HCT116 (cell line): ENCODE data around the gene PLD5. TPM values are rescaled to one million over a fixed set of nuclear protein-coding genes. Genes with fewer than 3 reads are reported as not detected.
"Not testable (repeated sequence)": the region's sequence is repeated elsewhere in the genome, so short reads cannot be mapped to it uniquely, and the experiment has no call there.

ENCODE experiments used
- ATAC-seq: fragments of 200-7000 bp; cut with Tn5 transposase; 2 replicates; pipeline ENCODE4 v1.9.1; 2020; ENCODE audit warnings: mild to moderate bottlenecking, moderate library complexity
- BruUV-seq: library from RNA; stranded (reverse); fragments of 400-500 nt; replicated peaks from 2 replicates; lab custom pipeline; 2021; lab: Mats Ljungman, UMichigan
- CTCF ChIA-PET: fragments of 300-600 bp; sonication (Branson Sonifier 250); formaldehyde crosslinking; loops from one replicate; lab custom pipeline; 2021; ENCODE audit warnings: antibody characterized with exemption; lab: Charles Lee
- POLR2A ChIA-PET: fragments of 300-600, 350-600 bp; sonication (Branson Sonifier 250); formaldehyde crosslinking; loops from one replicate; lab custom pipeline; 2021; ENCODE audit warnings: antibody characterized with exemption; lab: Charles Lee
- RAD21 ChIA-PET, 2 experiments: fragments of 300-600 bp; sonication (Branson Sonifier 250); formaldehyde crosslinking; loops; one replicate each; lab custom pipeline; 2023; ENCODE audit warnings: low total read pairs in 2 of 2; ENCODE audit not compliant: uncharacterized antibody in 2 of 2, unreplicated experiment in 2 of 2, low non-redundant PET in 1 of 2; lab: Charles Lee
- DNase-seq: peaks from one replicate; pipeline ENCODE4 v3.0.0-alpha.2; 2010; ENCODE audit warnings: low read depth, low spot score
- H2AFZ ChIP-seq: fragments of 200-600 bp; shearing (Covaris generic), sonication (generic); 2 replicates; pipeline ENCODE4 v1.6.1; 2017; ENCODE audit warnings: low read depth, mixed run types, mixed read lengths, antibody characterized with exemption, low read length; ENCODE audit not compliant: poor library complexity, severe bottlenecking
- H3K27ac ChIP-seq: 2 replicates; pipeline ENCODE4 v1.5.1; 2012; ENCODE audit warnings: low read depth, low read length
- H3K27me3 ChIP-seq: fragments of 200-600 bp; sonication (generic); 2 replicates; pipeline ENCODE4 v1.6.1; 2016; ENCODE audit warnings: mixed run types, low read length, mixed read lengths; ENCODE audit not compliant: insufficient read depth
- H3K36me3 ChIP-seq, 2 experiments: fragments of 200-500 bp in 1 of 2; fragments of 200-600 bp in 1 of 2; sonication (Bioruptor generic) in 1 of 2; sonication (generic) in 1 of 2; 2 replicates each; pipeline versions ENCODE4 v1.5.1 to v1.6.1; 2014 to 2016; ENCODE audit warnings: low read length in 2 of 2, inconsistent platforms in 1 of 2, mixed read lengths in 1 of 2, mixed run types in 1 of 2; ENCODE audit not compliant: insufficient read depth in 2 of 2, control insufficient read depth in 1 of 2
- H3K4me1 ChIP-seq, 2 experiments: fragments of 200-600 bp in 1 of 2; sonication (generic) in 1 of 2; 2 replicates each; pipeline versions ENCODE4 v1.5.1 to v1.6.1; 2012 to 2017; ENCODE audit warnings: low read length in 2 of 2, inconsistent platforms in 1 of 2, mild to moderate bottlenecking in 1 of 2, mixed read lengths in 1 of 2, mixed run types in 1 of 2, moderate library complexity in 1 of 2; ENCODE audit not compliant: insufficient read depth in 2 of 2, control insufficient read depth in 1 of 2
- H3K4me2 ChIP-seq: fragments of 200-600 bp; sonication (generic); 2 replicates; pipeline ENCODE4 v1.6.1; 2017; ENCODE audit warnings: mixed run types, low read length, mixed read lengths
- H3K4me3 ChIP-seq, 2 experiments: fragments of 200-600 bp in 1 of 2; sonication (generic) in 1 of 2; replicated peaks in 1 of 2; 2 replicates each; pipeline ENCODE4 v1.5.1; 2011 to 2016; ENCODE audit warnings: low read length in 2 of 2, control low read depth in 1 of 2, low read depth in 1 of 2, mild to moderate bottlenecking in 1 of 2, mixed read lengths in 1 of 2, mixed run types in 1 of 2
- H3K79me2 ChIP-seq: fragments of 200-600 bp; sonication (generic); 2 replicates; pipeline ENCODE4 v1.6.1; 2017; ENCODE audit warnings: mild to moderate bottlenecking, mixed run types, low read length, moderate library complexity, mixed read lengths; ENCODE audit not compliant: insufficient read depth
- H3K9ac ChIP-seq: fragments of 200-600 bp; sonication (generic); 2 replicates; pipeline ENCODE4 v1.6.1; 2016; ENCODE audit warnings: low read length, mixed read lengths
- H3K9me2 ChIP-seq: fragments of 200-600 bp; sonication (generic), shearing (Covaris generic); 2 replicates; pipeline ENCODE4 v1.6.1; 2017; ENCODE audit warnings: mixed run types, mild to moderate bottlenecking, moderate library complexity; ENCODE audit not compliant: insufficient read depth
- H3K9me3 ChIP-seq, 2 experiments: fragments of 200-500 bp in 1 of 2; fragments of 200-600 bp in 1 of 2; sonication (Bioruptor generic) in 1 of 2; sonication (generic) in 1 of 2; 2 replicates each; pipeline ENCODE4 v1.6.1; 2014 to 2017; ENCODE audit warnings: low read length in 2 of 2, mixed read lengths in 2 of 2, inconsistent platforms in 1 of 2, low read depth in 1 of 2, mild to moderate bottlenecking in 1 of 2, mixed run types in 1 of 2, moderate library complexity in 1 of 2; ENCODE audit not compliant: control insufficient read depth in 1 of 2, insufficient read depth in 1 of 2
- H4K20me1 ChIP-seq: fragments of 200-600 bp; sonication (generic), shearing (Covaris generic); 2 replicates; pipeline ENCODE4 v1.6.1; 2017; ENCODE audit warnings: mixed run types, mild to moderate bottlenecking, moderate library complexity; ENCODE audit not compliant: insufficient read depth
- intact Hi-C: fragments of 100-400 bp; cut with micrococcal nuclease; formaldehyde crosslinking; loops from 2 replicates; pipeline ENCODE4 v1.10.0; 2022
- total RNA-seq: library from RNA; stranded (reverse); gene quantifications from one replicate; pipeline ENCODE4 v1.2.1, GENCODE V29; 2021; ENCODE audit not compliant: unreplicated experiment

The PLD5 gene
- total RNA-seq, 1 experiment from 2014 or later, result not detected

DNA sequence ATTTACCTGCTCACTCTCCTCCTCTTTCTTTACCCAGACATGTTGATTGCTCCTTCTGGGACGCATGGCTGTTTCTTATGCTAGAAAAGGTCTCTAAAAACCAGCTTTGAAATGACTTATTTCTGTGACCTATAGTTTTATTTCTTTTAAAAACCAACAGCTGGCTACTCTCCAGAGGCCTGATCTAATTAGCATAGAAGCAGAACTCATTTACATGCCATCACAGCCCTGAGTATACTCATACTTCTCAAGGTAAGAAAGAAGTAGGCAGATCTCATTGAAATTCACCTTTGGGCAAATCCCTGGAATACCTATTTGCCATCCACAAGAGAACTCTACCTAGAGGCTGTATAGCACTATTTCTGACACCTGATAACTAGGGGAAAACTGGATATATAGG, 230.7 kb downstream of the PLD5 start:
- H3K27ac ChIP-seq, H3K36me3 ChIP-seq, CTCF ChIA-PET, DNase-seq, H3K9ac ChIP-seq, ATAC-seq, H3K4me2 ChIP-seq, BruUV-seq, intact Hi-C loops, H2AFZ ChIP-seq, RAD21 ChIA-PET, H3K27me3 ChIP-seq, H3K9me3 ChIP-seq, POLR2A ChIA-PET, H3K79me2 ChIP-seq, H4K20me1 ChIP-seq, H3K4me1 ChIP-seq, H3K4me3 ChIP-seq, H3K9me2 ChIP-seq: not testable (repeated sequence)

GRCh38 chr1:242288067-242288466, 236.4 kb downstream of the PLD5 start:
- H3K27me3 ChIP-seq, H3K79me2 ChIP-seq, POLR2A ChIA-PET, BruUV-seq, H3K27ac ChIP-seq, CTCF ChIA-PET, H2AFZ ChIP-seq, H3K4me2 ChIP-seq, H3K9me2 ChIP-seq, H3K9me3 ChIP-seq, RAD21 ChIA-PET, H3K4me3 ChIP-seq, intact Hi-C loops, H3K9ac ChIP-seq, H3K36me3 ChIP-seq, DNase-seq, ATAC-seq, H3K4me1 ChIP-seq, H4K20me1 ChIP-seq: not testable (repeated sequence)

DNA sequence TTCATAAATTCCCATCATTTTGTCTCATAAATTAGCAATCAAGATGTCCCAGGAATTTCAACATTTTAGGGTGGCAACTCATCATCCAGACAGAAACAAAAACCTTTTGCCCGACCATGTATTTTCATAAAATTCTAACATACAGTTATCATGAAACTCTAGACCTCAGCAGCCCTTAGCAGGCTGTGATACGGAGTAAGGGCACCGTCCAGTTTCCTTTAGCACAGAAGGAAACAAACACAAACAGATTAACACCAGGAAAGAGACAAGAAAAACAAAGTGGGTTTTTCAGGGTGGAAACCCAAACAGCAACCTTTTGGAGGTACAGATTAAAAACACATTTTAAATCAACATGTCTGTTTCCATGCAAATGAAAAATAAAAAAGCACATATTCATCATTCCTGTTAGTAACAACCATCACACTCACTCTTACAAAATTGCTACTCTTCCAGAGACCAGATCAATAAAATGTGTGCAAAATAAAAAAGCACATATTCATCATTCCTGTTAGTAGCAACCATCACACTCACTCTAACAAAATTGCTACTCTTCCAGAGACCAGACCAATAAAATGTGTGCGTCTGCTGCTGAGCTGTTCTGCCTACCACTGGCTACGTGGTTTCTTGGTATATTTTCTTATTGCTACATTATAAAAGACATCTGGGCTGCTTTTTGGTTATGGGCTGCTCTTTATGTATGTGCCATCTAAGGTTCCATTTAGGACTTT, 241.6 kb downstream of the PLD5 start:
- not testable (repeated sequence) for ATAC-seq, H3K79me2 ChIP-seq

DNA sequence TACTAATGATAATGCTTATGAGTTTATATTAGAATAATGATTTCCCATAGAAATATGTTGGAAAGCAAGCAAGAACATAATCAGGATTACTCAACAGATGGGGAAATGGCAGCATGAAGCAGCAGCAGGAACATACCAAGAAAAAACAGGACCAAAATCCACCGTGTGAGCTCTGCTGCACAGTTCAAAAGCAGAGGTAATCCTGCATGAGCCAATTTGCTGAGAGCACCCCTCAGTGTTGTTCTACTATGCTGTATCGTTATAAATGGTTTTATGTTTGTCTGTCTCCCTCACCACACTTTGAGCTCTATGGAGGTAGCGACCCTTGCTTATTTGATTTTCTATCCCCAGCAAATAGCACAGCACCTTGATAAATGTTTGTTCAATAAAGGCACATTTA, 246.1 kb downstream of the PLD5 start:
- H3K36me3 ChIP-seq, intact Hi-C loops, H3K4me2 ChIP-seq, H3K9me3 ChIP-seq, H3K79me2 ChIP-seq, DNase-seq, H3K9ac ChIP-seq, BruUV-seq, H3K27me3 ChIP-seq, ATAC-seq, H3K4me1 ChIP-seq, POLR2A ChIA-PET, H2AFZ ChIP-seq, RAD21 ChIA-PET, H3K4me3 ChIP-seq, H3K9me2 ChIP-seq, H4K20me1 ChIP-seq, CTCF ChIA-PET, H3K27ac ChIP-seq: not testable (repeated sequence)

More for the DNA sequence above, 241.6 kb downstream of the PLD5 start:
- H3K36me3 ChIP-seq, intact Hi-C loops, H4K20me1 ChIP-seq, CTCF ChIA-PET, H3K4me2 ChIP-seq, H3K27me3 ChIP-seq, POLR2A ChIA-PET, H2AFZ ChIP-seq, RAD21 ChIA-PET, BruUV-seq, H3K4me1 ChIP-seq, DNase-seq, H3K27ac ChIP-seq, H3K9me2 ChIP-seq, H3K9me3 ChIP-seq, H3K4me3 ChIP-seq, H3K9ac ChIP-seq: not testable (repeated sequence)
